Esophagus squamous epithelium (tissue), 5 donors: ENCODE measurements around the gene PTMS. TPM values are rescaled to one million over a fixed set of nuclear protein-coding genes. Genes with fewer than 3 reads are reported as not detected.

Experiments used
- DNase-seq: peaks from one replicate; lab custom pipeline; 2025; lab: John Stamatoyannopoulos, UW
- H3K27ac ChIP-seq, 4 donors: fragments of 200-600 bp; sonication (generic); one replicate each; pipeline ENCODE4 v1.5.1; 2016 to 2019; ENCODE audit warnings: mild to moderate bottlenecking in 1 of 4
- H3K27me3 ChIP-seq, 4 donors: fragments of 200-600 bp; sonication (generic); 1 replicate in 3 of 4; 2 replicates in 1 of 4; pipeline versions ENCODE4 v1.5.1 to v1.6.0; 2017 to 2021; ENCODE audit warnings: antibody characterized with exemption in 1 of 4
- H3K36me3 ChIP-seq, 3 donors: fragments of 200-600 bp; sonication (generic); one replicate each; pipeline ENCODE4 v1.5.1; 2016 to 2019
- H3K4me1 ChIP-seq, 3 donors: fragments of 200-600 bp; sonication (generic); one replicate each; pipeline ENCODE4 v1.5.1; 2017 to 2019
- H3K4me3 ChIP-seq, 4 donors: fragments of 200-600 bp; sonication (generic); 1 replicate in 3 of 4; 2 replicates in 1 of 4; pipeline ENCODE4 v1.5.1; 2016 to 2019; ENCODE audit warnings: mild to moderate bottlenecking in 2 of 4, moderate library complexity in 1 of 4
- H3K9me3 ChIP-seq, 3 donors: fragments of 200-600 bp; sonication (generic); one replicate each; pipeline ENCODE4 v1.5.1; 2016 to 2019
- POLR2A ChIP-seq, 4 donors: fragments of 450-650 bp; IDR thresholded peaks; one replicate each; pipeline ENCODE4 v1.6.1; 2017; ENCODE audit warnings: antibody characterized with exemption in 4 of 4, mild to moderate bottlenecking in 4 of 4, moderate library complexity in 3 of 4
- WGBS, 2 donors: methylation state at CpG; one replicate each; pipeline ENCODE4 v1.1.5; 2018; 5-methylcytosine and 5-hydroxymethylcytosine counted together
- intact Hi-C: fragments of 100-400 bp; cut with DNase I; formaldehyde crosslinking; loops from one replicate; pipeline ENCODE4 v1.15.0; 2022
- total RNA-seq, 4 donors: library from RNA; depleted of rRNA; stranded (reverse); fragments of >200 nt; gene quantifications; one replicate each; pipeline ENCODE4 v1.1.0, GENCODE V29; 2016
- TF ChIP-seq, protein P1 (sequence below), 6 experiments: fragments of 450-650 bp in 4 of 6; fragments of 200-600 bp in 2 of 6; sonication (generic) in 2 of 6; IDR thresholded peaks; one replicate each; pipeline ENCODE4 v1.5.1; 2016 to 2019; ENCODE audit warnings: antibody characterized with exemption in 6 of 6, mild to moderate bottlenecking in 4 of 6, moderate library complexity in 4 of 6
- donor health status: DM: yes; HTN: yes; CAD: no.

Gene PTMS
- total RNA-seq, 4 donors from 2014 or later, result 78.2 to 149 (median 123) TPM

- Histone ChIP-seq H3K4me1 (peaks cover 38 to 64% (median 40%) of the 10 kb centered on the region in 3 donors), H3K36me3 (peaks cover 4 to 21% (median 4%) of the 10 kb centered on the region in 3 donors), H3K27ac (peak overlapping the region; percentile 20 to 99 (median 41)), H3K27me3 (peaks cover 0 to 13% (median 0%) of the 10 kb centered on the region in 4 donors), H3K9me3 (no peaks in the 10 kb centered on the region), H3K4me3 (peak overlapping the region; percentile 6 to 58 (median 30))
- TF ChIP-seq, protein P1, sequence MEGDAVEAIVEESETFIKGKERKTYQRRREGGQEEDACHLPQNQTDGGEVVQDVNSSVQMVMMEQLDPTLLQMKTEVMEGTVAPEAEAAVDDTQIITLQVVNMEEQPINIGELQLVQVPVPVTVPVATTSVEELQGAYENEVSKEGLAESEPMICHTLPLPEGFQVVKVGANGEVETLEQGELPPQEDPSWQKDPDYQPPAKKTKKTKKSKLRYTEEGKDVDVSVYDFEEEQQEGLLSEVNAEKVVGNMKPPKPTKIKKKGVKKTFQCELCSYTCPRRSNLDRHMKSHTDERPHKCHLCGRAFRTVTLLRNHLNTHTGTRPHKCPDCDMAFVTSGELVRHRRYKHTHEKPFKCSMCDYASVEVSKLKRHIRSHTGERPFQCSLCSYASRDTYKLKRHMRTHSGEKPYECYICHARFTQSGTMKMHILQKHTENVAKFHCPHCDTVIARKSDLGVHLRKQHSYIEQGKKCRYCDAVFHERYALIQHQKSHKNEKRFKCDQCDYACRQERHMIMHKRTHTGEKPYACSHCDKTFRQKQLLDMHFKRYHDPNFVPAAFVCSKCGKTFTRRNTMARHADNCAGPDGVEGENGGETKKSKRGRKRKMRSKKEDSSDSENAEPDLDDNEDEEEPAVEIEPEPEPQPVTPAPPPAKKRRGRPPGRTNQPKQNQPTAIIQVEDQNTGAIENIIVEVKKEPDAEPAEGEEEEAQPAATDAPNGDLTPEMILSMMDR (IDR thresholded peaks at IDR 0.05), result no peak
- no peak for TF ChIP-seq POLR2A (IDR thresholded peaks at IDR 0.05)
- intact Hi-C loops, result no loop called here
- no peak for DNase-seq
- 29 to 45% methylated on average over 3 to 11 of the region's 60 CpGs for WGBS, 2 donors
Measured at GRCh38 chr12:6773590-6774351, 7.6 kb downstream of the PTMS start.

- TF ChIP-seq, protein P1 (IDR thresholded peaks at IDR 0.05), result no peak
- no peak for TF ChIP-seq POLR2A (IDR thresholded peaks at IDR 0.05)
- Histone ChIP-seq H3K27me3 (peaks cover 0 to 13% (median 0%) of the 10 kb centered on the region in 4 donors), H3K4me3 (peak overlapping the region in 1 of 4 donors; percentile 45), H3K27ac (peak overlapping the region in 3 of 4 donors; percentile 30 to 99 (median 52)), H3K36me3 (peaks cover 4 to 20% (median 4%) of the 10 kb centered on the region in 3 donors), H3K4me1 (peaks cover 31 to 64% (median 32%) of the 10 kb centered on the region in 3 donors), H3K9me3 (no peaks in the 10 kb centered on the region)
- 78 to 81% methylated on average over 11 to 15 of the region's 15 CpGs for WGBS, 2 donors
- intact Hi-C loops, result no loop called here
- DNase-seq, result no peak
Measured at GRCh38 chr12:6774499-6775062, 8.4 kb downstream of the PTMS start.

- Histone ChIP-seq H3K36me3 (peaks cover 0 to 11% (median 2%) of the 10 kb centered on the region in 3 donors), H3K27me3 (peaks cover 0 to 13% (median 0%) of the 10 kb centered on the region in 4 donors), H3K4me3 (no peak overlapping the region), H3K27ac (peak overlapping the region in 1 of 4 donors; percentile 99), H3K4me1 (peaks cover 25 to 57% (median 31%) of the 10 kb centered on the region in 3 donors), H3K9me3 (no peaks in the 10 kb centered on the region)
- 73 to 82% methylated on average over 10 to 16 of the region's 16 CpGs for WGBS, 2 donors
- intact Hi-C loops, result no loop called here
- no peak for DNase-seq
- TF ChIP-seq POLR2A (IDR thresholded peaks at IDR 0.05), result no peak
- TF ChIP-seq, protein P1 (IDR thresholded peaks at IDR 0.05), result no peak
Measured at GRCh38 chr12:6775185-6776174, 9.3 kb downstream of the PTMS start.

- no peaks in the 10 kb centered on the region for H3K9me3 ChIP-seq
- TF ChIP-seq, protein P1 (IDR thresholded peaks at IDR 0.05), result no peak
- no peak for TF ChIP-seq POLR2A (IDR thresholded peaks at IDR 0.05)
- intact Hi-C loops, result no loop called here
- no peaks in the 10 kb centered on the region for H3K36me3 ChIP-seq
- H3K27me3 ChIP-seq, result peaks cover 0 to 13% (median 0%) of the 10 kb centered on the region in 4 donors
- WGBS, 2 donors, result 89 to 90% methylated on average over 4 to 5 of the region's 5 CpGs
- H3K4me3 ChIP-seq, result no peak overlapping the region
- peaks cover 13 to 38% (median 17%) of the 10 kb centered on the region in 3 donors for H3K4me1 ChIP-seq
- DNase-seq, result no peak
- H3K27ac ChIP-seq, result peak overlapping the region in 2 of 4 donors; percentile 67 to 80
Measured at GRCh38 chr12:6777386-6777785, 11.2 kb downstream of the PTMS start.
